ENCODE results near the gene ANAPC10.

GRCh38 chr4:145102619-145103018, 4.6 kb upstream of the ANAPC10 start:
- TF ChIP-seq CTCF (IDR thresholded peaks at IDR 0.05) (no peak), POLR2A (IDR thresholded peaks at IDR 0.05) (no peak)
